T-helper 17 cell (primary cell): ENCODE data around the gene ITIH3. TPM values are rescaled to one million over a fixed set of nuclear protein-coding genes. Genes with fewer than 3 reads are reported as not detected.

Experiments
- ATAC-seq: fragments of 150-1000 bp; cut with Tn5 transposase; 2 replicates; pipeline ENCODE4 v1.10.0; 2021; ENCODE audit warnings: mild to moderate bottlenecking, moderate library complexity
- DNase-seq, 3 donors: peaks; one replicate each; pipeline versions ENCODE4 v3.0.0 to v3.0.0-alpha.2; 2020 to 2021
- H3K9me3 ChIP-seq: one replicate; pipeline ENCODE4 v1.7.0; 2013; ENCODE audit warnings: low read length, mild to moderate bottlenecking; ENCODE audit not compliant: control insufficient read depth, poor library complexity, severe bottlenecking
- H3K27ac Mint-ChIP-seq: one replicate; pipeline ENCODE4 v1.8.0; 2022; ENCODE audit warnings: mild to moderate bottlenecking, moderate library complexity, mixed read lengths
- H3K27me3 Mint-ChIP-seq: one replicate; pipeline ENCODE4 v1.8.0; 2022; ENCODE audit warnings: mixed read lengths
- H3K36me3 Mint-ChIP-seq: one replicate; pipeline ENCODE4 v1.8.0; 2022; ENCODE audit warnings: low read depth, mixed read lengths
- H3K4me1 Mint-ChIP-seq: one replicate; pipeline ENCODE4 v1.8.0; 2022; ENCODE audit warnings: mild to moderate bottlenecking, mixed read lengths
- H3K4me3 Mint-ChIP-seq: one replicate; pipeline ENCODE4 v1.8.0; 2022; ENCODE audit warnings: mild to moderate bottlenecking, moderate library complexity, mixed read lengths
- total RNA-seq, 4 donors: library from RNA in 2 of 4; stranded (reverse) in 2 of 4; gene quantifications; one replicate each; pipeline ENCODE4 v1.2.3 and lab custom pipeline; 2022 to 2026

ITIH3 gene
- total RNA-seq, 2 donors from 2014 or later, result not detected

DNA sequence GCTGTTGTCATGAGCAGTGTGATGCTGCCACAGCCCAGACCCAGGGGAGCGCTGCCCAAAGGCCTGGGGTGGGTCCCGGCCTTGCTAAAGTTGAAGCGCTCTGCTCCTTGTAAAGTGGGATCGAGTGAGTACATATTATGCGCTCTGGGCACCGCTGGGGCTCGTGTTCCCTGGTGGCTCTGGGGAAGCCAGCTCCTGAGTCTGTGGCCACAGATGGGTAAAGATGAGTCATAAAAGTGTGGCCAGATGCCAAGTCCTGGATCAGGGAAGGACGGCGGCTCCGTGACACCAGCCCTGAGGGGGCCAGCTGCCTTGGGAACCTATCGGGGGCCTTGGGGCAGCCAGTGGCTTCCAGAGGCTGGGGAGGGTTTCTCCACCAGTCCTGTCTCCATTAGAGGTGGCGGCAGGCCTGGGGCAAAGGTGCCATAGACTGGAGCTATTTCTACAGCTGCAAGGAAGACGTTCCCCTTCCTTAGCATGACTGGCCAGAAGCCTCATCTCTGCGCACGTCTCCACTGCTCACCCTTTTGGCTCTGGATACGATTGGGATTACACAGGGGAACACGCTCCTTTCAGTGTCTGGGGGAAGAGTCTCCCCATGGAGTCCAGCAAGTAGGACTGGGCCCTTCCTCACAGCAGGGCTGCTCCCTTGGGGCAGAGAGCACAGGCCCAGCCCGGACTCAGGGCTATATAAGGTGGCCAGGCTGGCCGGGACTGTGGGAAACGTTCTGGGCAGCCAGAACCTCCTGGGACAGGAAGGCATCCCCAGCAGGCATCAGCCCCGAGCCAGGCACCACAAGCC lies 37.1 kb downstream of the ITIH3 start:
- DNase-seq (no peak), ATAC-seq (no peak)
- Mint-ChIP-seq H3K4me1 (peaks cover 3% of the 10 kb centered on the region), H3K36me3 (no peaks in the 10 kb centered on the region), H3K4me3 (no peak overlapping the region), H3K27ac (peak overlapping the region; percentile 59), H3K27me3 (no peaks in the 10 kb centered on the region)
- no peaks in the 10 kb centered on the region for H3K9me3 ChIP-seq

DNA sequence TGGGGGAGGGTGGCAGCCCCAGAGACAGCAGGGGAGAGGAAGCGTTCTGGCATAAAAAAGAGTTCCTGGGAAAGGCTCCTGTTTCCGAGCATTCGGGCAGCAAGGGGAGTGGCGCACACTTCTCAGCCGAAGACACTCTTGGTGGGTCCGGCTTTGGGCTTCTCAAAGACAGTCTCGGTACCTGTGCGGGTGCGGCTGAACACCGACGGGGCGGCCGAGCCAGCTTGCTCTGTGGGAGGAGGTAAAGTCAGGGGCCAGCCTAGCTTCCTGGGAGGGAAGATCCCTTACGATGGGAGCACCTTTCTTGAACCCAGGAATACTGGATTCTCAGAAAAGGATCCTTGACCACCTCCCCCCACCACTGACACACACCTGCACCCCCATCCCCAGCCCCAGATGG lies 38.6 kb downstream of the ITIH3 start:
- Mint-ChIP-seq H3K4me1 (peaks cover 13% of the 10 kb centered on the region), H3K4me3 (no peak overlapping the region), H3K27me3 (no peaks in the 10 kb centered on the region), H3K27ac (no peak overlapping the region), H3K36me3 (no peaks in the 10 kb centered on the region)
- ATAC-seq (no peak), DNase-seq (no peak)
- no peaks in the 10 kb centered on the region for H3K9me3 ChIP-seq

DNA sequence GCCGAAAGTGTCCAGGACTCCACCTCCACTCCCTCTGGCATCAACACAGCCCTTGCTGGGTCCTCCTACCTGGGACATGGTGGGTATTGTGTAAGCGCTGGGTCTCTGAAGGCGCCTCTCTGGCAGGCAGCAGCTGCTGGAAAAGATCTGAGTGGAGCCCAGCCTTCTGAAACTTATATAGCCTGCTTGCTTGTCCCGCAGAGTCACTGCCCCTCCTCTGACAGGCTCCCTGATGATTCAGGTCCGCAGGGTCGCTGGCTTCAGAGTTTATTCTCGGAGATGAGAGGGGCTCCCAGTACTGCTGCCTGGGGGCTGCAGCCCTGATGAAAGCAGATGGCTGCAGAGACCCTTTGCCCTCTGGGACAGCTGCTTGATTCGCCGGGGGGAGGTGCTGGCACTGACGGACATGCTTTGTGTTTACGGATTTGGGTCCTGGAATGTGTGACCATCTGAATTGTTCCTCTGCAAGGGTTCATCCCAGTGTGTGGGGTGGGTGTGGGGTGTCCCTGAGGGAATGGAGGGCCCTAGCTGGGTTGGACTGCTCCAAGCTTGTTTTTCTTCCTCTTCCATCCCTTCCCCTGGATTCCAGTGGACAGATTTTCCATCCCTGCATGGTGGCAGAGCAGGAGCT lies 40.4 kb downstream of the ITIH3 start, which contains the start of gene MUSTN1:
MUSTN1 (minus strand) TSS at position 149 of the 631 bp plus-strand sequence; CDS start at position 78, 71 bp downstream.
- H3K9me3 ChIP-seq, result no peaks in the 10 kb centered on the region
- H3K4me1 Mint-ChIP-seq, result peaks cover 23% of the 10 kb centered on the region
- DNase-seq (no peak), ATAC-seq (no peak)
- no peak within 1 kb of the TSS for H3K27ac Mint-ChIP-seq
- H3K27me3 Mint-ChIP-seq, result no peaks in the 10 kb centered on the region
- H3K36me3 Mint-ChIP-seq, result no peaks in the 10 kb centered on the region
- H3K4me3 Mint-ChIP-seq, result no peak within 1 kb of the TSS

DNA sequence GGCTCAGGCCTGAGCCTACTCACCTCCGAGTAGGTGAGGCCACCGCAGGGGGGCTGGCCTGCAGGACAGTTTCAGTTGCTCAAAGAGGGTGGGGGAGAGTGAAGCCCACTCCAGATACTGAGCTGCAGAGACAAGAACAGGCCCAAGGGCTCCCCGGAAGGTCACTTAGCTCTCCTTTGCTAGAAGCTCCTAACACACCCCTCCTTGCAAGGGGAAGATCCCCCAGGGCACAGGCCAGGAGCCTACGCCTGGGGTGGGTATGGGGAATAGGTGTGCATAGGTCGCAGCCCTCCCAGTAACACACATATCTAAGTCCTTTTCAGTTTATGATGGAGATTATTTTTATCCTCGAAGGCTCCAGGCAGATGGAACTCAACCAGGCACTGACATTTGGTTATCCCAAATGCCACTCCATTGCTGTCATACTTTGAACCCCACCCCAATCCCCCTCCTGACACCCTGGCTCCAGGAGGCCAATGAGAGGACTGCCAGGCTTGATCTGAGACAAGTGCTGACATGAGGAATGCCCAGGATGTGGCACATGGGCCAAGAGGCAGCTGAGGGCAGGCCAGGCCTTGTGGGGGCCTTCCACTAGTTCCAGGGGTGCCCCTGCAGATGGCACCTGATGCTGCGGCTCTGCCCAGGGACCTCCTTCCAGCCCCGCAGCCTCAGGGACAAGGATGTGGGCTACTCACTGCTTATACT lies 41.3 kb downstream of the ITIH3 start:
- Mint-ChIP-seq H3K27me3 (no peaks in the 10 kb centered on the region), H3K36me3 (peaks cover 2% of the 10 kb centered on the region), H3K4me3 (peak overlapping the region; percentile 3), H3K27ac (no peak overlapping the region), H3K4me1 (peaks cover 25% of the 10 kb centered on the region)
- DNase-seq, result no peak
- no peaks in the 10 kb centered on the region for H3K9me3 ChIP-seq
- no peak for ATAC-seq

GRCh38 chr3:52836471-52836845 lies 41.9 kb downstream of the ITIH3 start:
- H3K4me1 Mint-ChIP-seq, result peaks cover 25% of the 10 kb centered on the region

GRCh38 chr3:52836986-52837385 lies 42.4 kb downstream of the ITIH3 start:
- H3K9me3 ChIP-seq, result no peaks in the 10 kb centered on the region
- DNase-seq, result no peak
- no peak for ATAC-seq
- Mint-ChIP-seq H3K4me1 (peaks cover 25% of the 10 kb centered on the region), H3K36me3 (peaks cover 7% of the 10 kb centered on the region), H3K27ac (peak overlapping the region; percentile 61), H3K27me3 (no peaks in the 10 kb centered on the region), H3K4me3 (peak overlapping the region; percentile 19)

More at GRCh38 chr3:52836471-52836845, 41.9 kb downstream of the ITIH3 start:
- H3K9me3 ChIP-seq, result no peaks in the 10 kb centered on the region
- DNase-seq, result no peak
- no peak for ATAC-seq
- Mint-ChIP-seq H3K36me3 (peaks cover 2% of the 10 kb centered on the region), H3K27ac (peak overlapping the region; percentile 61), H3K4me3 (peak overlapping the region; percentile 19), H3K27me3 (no peaks in the 10 kb centered on the region)

GRCh38 chr3:52838561-52839267 lies 44.1 kb downstream of the ITIH3 start:
- no peaks in the 10 kb centered on the region for H3K27me3 Mint-ChIP-seq
- H3K27ac Mint-ChIP-seq, result peak overlapping the region; percentile 61
- H3K36me3 Mint-ChIP-seq, result peaks cover 7% of the 10 kb centered on the region
- ATAC-seq (peak; percentile 81), DNase-seq (no peak)
- H3K4me1 Mint-ChIP-seq, result peaks cover 25% of the 10 kb centered on the region
- H3K9me3 ChIP-seq, result no peaks in the 10 kb centered on the region
- no peak overlapping the region for H3K4me3 Mint-ChIP-seq

GRCh38 chr3:52839268-52839575 lies 44.6 kb downstream of the ITIH3 start:
- ATAC-seq, result no peak
- H3K4me1 Mint-ChIP-seq, result peaks cover 23% of the 10 kb centered on the region
- no peaks in the 10 kb centered on the region for H3K9me3 ChIP-seq
- no peak overlapping the region for H3K4me3 Mint-ChIP-seq
- DNase-seq, result no peak
- H3K27ac Mint-ChIP-seq, result no peak overlapping the region
- H3K36me3 Mint-ChIP-seq, result peaks cover 7% of the 10 kb centered on the region
- H3K27me3 Mint-ChIP-seq, result no peaks in the 10 kb centered on the region

DNA sequence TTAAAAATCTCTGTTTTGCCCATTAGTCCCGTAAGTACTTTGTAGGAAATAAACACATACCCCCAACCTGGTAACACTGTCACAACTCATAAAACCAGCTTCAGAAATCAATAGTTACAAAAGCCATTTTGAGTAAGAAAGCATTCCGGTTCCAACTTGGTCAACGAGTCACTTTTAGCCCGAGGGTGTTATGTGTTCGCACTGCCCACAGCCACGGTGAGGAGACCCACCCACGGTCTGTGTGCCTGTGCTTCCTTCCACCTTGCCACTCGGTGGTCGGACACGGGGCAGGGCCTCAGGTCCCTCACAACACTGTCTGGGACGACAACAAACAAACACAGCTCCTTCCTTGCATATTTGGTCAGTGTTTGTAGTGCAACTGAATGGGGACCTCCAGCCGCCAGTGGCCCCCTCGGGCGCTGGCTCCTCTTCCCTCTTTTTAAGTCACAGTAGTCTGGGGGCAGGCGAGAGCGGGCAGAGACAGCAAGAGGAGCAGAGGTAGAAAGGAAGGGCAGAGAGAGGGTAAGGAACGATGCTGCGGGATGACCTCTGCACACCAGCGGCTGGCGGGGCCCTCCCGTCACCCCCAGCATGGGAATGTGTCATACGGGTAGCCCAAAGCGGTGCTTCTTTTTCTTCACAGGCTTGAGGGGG lies 45.4 kb downstream of the ITIH3 start:
- peak overlapping the region; percentile 75 for H3K27ac Mint-ChIP-seq
- ATAC-seq (no peak), DNase-seq (no peak)
- no peaks in the 10 kb centered on the region for H3K27me3 Mint-ChIP-seq
- H3K9me3 ChIP-seq, result no peaks in the 10 kb centered on the region
- peaks cover 25% of the 10 kb centered on the region for H3K4me1 Mint-ChIP-seq
- no peak overlapping the region for H3K4me3 Mint-ChIP-seq
- H3K36me3 Mint-ChIP-seq, result peaks cover 7% of the 10 kb centered on the region

DNA sequence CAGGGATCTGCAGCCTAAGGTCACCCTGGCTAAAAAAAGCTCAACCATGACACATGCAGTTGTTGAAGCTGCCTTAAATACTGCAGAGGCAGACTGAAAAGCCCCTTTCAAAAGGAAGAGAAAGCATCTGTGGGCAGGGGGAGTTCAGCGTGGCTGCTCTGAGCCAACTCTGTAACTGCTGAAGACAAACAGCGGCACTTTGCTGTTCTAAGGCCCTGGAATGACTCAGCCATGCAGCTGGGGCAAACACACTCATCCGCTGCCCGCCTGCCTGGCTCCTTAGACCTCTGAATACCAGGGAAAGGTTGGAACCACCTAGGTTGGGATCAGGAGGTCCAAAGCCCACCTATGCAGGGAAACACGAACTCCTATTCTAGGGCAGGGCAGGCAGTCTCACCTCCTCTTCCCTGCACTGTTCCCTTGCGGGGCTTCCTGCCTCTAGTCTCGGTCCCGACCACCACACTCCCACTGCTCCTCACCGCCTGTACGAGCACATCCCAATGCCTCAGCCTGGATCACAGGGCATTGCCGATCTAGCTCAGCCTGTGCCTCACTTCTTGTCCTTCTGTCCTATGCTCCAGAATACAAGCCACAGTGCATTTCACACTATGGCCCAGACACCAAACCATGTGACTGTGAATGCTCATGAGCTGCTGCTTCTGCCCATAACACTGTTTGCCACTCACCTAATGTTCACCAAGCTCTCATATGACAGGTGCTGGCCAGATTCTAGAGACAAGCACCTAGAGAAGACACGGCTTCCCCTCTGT lies 46.8 kb downstream of the ITIH3 start:
- DNase-seq (no peak), ATAC-seq (no peak)
- no peaks in the 10 kb centered on the region for H3K9me3 ChIP-seq
- Mint-ChIP-seq H3K4me1 (peaks cover 25% of the 10 kb centered on the region), H3K36me3 (peaks cover 7% of the 10 kb centered on the region), H3K27me3 (no peaks in the 10 kb centered on the region), H3K27ac (no peak overlapping the region), H3K4me3 (no peak overlapping the region)

- peaks cover 23% of the 10 kb centered on the region for H3K4me1 Mint-ChIP-seq
These were observed 47.4 kb downstream of the ITIH3 start for GRCh38 chr3:52841981-52842340.

DNA sequence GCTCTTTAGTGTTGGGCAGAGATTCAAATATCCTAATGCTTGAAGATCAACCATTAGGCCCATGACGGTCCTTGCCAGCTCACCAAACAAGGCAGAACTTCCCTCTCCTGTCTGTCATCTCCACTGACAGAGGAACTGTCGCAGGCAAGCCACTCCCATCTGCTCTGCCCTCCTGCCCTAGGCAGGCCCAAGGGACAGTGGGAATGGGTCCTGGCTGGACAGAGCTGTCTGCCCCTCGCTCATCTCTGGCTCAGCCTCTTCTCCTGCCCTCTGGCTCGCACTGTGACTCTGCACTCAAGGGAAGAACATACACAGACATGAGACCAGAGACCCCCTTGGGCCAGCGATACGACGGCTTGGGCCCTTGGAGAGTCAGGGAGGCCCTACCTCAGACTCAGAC lies 47.8 kb downstream of the ITIH3 start:
- ATAC-seq (no peak), DNase-seq (no peak)
- Mint-ChIP-seq H3K36me3 (peaks cover 7% of the 10 kb centered on the region), H3K4me3 (no peak overlapping the region), H3K4me1 (peaks cover 22% of the 10 kb centered on the region), H3K27ac (no peak overlapping the region), H3K27me3 (no peaks in the 10 kb centered on the region)
- no peaks in the 10 kb centered on the region for H3K9me3 ChIP-seq

More at GRCh38 chr3:52841981-52842340, 47.4 kb downstream of the ITIH3 start:
- Mint-ChIP-seq H3K4me3 (no peak overlapping the region), H3K27ac (no peak overlapping the region), H3K27me3 (no peaks in the 10 kb centered on the region), H3K36me3 (peaks cover 7% of the 10 kb centered on the region)
- H3K9me3 ChIP-seq, result no peaks in the 10 kb centered on the region
- no peak for ATAC-seq
- DNase-seq, result no peak
